HepG2 (cell line): ENCODE measurements around the gene CD6. TPM values are rescaled to one million over a fixed set of nuclear protein-coding genes. Genes with fewer than 3 reads are reported as not detected.

Experiments used
- ATAC-seq: fragments of 200-7000 bp; cut with Tn5 transposase; 3 replicates; pipeline ENCODE4 v1.9.1; 2020; ENCODE audit warnings: mild to moderate bottlenecking, moderate library complexity
- BruUV-seq: library from RNA; stranded (reverse); fragments of 400-500 nt; replicated peaks from 2 replicates; lab custom pipeline; 2021; lab: Mats Ljungman, UMichigan
- CTCF ChIA-PET: fragments of 300-600 bp; formaldehyde crosslinking; extraction: SDS; loops from one replicate; lab custom pipeline; 2021; ENCODE audit warnings: low total read pairs, inconsistent platforms, low intra/inter-chr PET ratio; lab: Yijun Ruan, JAX
- POLR2A ChIA-PET: fragments of 350-600 bp; sonication (Branson Sonifier 250); formaldehyde crosslinking; loops from one replicate; lab custom pipeline; 2020; ENCODE audit warnings: antibody characterized with exemption, inconsistent platforms; lab: Yijun Ruan, JAX
- DNase-seq: peaks from one replicate; pipeline ENCODE4 v3.0.0-alpha.2; 2015; ENCODE audit warnings: low spot score
- FAIRE-seq: peaks from 3 replicates; lab custom pipeline; 2011; peaks lifted over from hg19 to GRCh38; lab: Jason Lieb, UNC
- H2AFZ ChIP-seq: one replicate; pipeline ENCODE4 v1.6.1; 2011; ENCODE audit warnings: low read length, inconsistent platforms
- H3K27ac ChIP-seq: fragments of 300-600 bp; 3 replicates; pipeline ENCODE4 v1.8.0; 2011; ENCODE audit warnings: mixed run types, mild to moderate bottlenecking, mixed read lengths, low read length, inconsistent platforms; ENCODE audit not compliant: insufficient read depth; ENCODE audit errors: extremely low read length
- H3K27me3 ChIP-seq, 2 experiments: fragments of 200-600 bp in 1 of 2; 2 replicates in 1 of 2; 3 replicates in 1 of 2; pipeline versions ENCODE4 v1.6.0 to v1.8.0; 2011; ENCODE audit warnings: low read length in 2 of 2, mild to moderate bottlenecking in 2 of 2, moderate library complexity in 2 of 2, inconsistent platforms in 1 of 2; ENCODE audit not compliant: insufficient read depth in 2 of 2, control insufficient read depth in 1 of 2
- H3K36me3 ChIP-seq, 2 experiments: fragments of 200-600 bp in 1 of 2; replicated peaks in 1 of 2; 2 replicates in 1 of 2; 3 replicates in 1 of 2; pipeline versions ENCODE4 v1.5.1 to v1.8.0; 2011; ENCODE audit warnings: low read length in 2 of 2, inconsistent platforms in 1 of 2; ENCODE audit not compliant: insufficient read depth in 2 of 2, control insufficient read depth in 1 of 2
- H3K4me1 ChIP-seq: 2 replicates; pipeline ENCODE4 v1.5.1; 2012; ENCODE audit warnings: low read length, inconsistent platforms; ENCODE audit not compliant: insufficient read depth
- H3K4me2 ChIP-seq: 2 replicates; pipeline ENCODE4 v1.6.0; 2011; ENCODE audit warnings: low read depth, low read length, inconsistent platforms
- H3K4me3 ChIP-seq, 3 experiments: fragments of 200-600 bp in 1 of 3; sonication (generic), shearing (Covaris generic) in 1 of 3; replicated peaks in 1 of 3; 2 replicates each; pipeline ENCODE4 v1.5.1; 2011 to 2016; ENCODE audit warnings: low read length in 3 of 3, inconsistent platforms in 2 of 3, low read depth in 2 of 3, mild to moderate bottlenecking in 2 of 3, control low read depth in 1 of 3, mixed read lengths in 1 of 3; ENCODE audit not compliant: insufficient read depth in 1 of 3
- H3K79me2 ChIP-seq: one replicate; pipeline ENCODE4 v1.6.1; 2011; ENCODE audit warnings: low read length, inconsistent platforms; ENCODE audit not compliant: insufficient read depth
- H3K9ac ChIP-seq: 2 replicates; pipeline ENCODE4 v1.6.0; 2011; ENCODE audit warnings: mild to moderate bottlenecking, low read depth, low read length, inconsistent platforms; ENCODE audit not compliant: insufficient read depth
- H3K9me3 ChIP-seq: 2 replicates; pipeline ENCODE4 v1.5.1; 2012; ENCODE audit warnings: mild to moderate bottlenecking, low read length
- H4K20me1 ChIP-seq: 2 replicates; pipeline ENCODE4 v1.6.0; 2011; ENCODE audit warnings: inconsistent platforms, mild to moderate bottlenecking, low read length, moderate library complexity; ENCODE audit not compliant: insufficient read depth
- TSC22D2 ChIP-seq: sonication (generic); formaldehyde crosslinking; IDR thresholded peaks from 2 replicates; pipeline ENCODE4 v1.5.1; 2020; ENCODE audit warnings: missing genetic modification reagents, mild to moderate bottlenecking, borderline replicate concordance
- ZNF318 ChIP-seq: sonication (generic); formaldehyde crosslinking; IDR thresholded peaks from 2 replicates; pipeline ENCODE4 v1.4.0; 2020; ENCODE audit warnings: mild to moderate bottlenecking, missing genetic modification reagents
- ZNF740 ChIP-seq: sonication (generic); formaldehyde crosslinking; IDR thresholded peaks from 2 replicates; pipeline ENCODE4 v1.4.0; 2020; ENCODE audit warnings: missing genetic modification reagents
- WGBS: methylation state at CpG from one replicate; pipeline ENCODE4 v1.1.6; 2017; ENCODE audit warnings: low lambda C conversion rate; 5-methylcytosine and 5-hydroxymethylcytosine counted together
- in situ Hi-C: cut with HindIII; loops from 2 replicates; pipeline ENCODE4 v1.10.0; 2017; ENCODE audit warnings: low pct_unique_long_range_greater_than_20kb; ENCODE audit not compliant: extremely low pct_ligation_motif_present
- intact Hi-C: fragments of 100-400 bp; cut with micrococcal nuclease; formaldehyde crosslinking; loops from one replicate; pipeline ENCODE4 v1.10.0; 2022; ENCODE audit not compliant: unreplicated experiment
- polyA plus RNA-seq, 8 experiments: library from polyadenylated mRNA; depleted of rRNA in 3 of 8; stranded (reverse) in 7 of 8; unstranded in 1 of 8; fragments of >200 nt; fragmentation: Illumina TruSeq in 4 of 8; extraction: Trizol in 4 of 8; gene quantifications; 2 replicates each; pipeline versions ENCODE4 v1.2.1 to v1.2.3, GENCODE V29; 2011 to 2016; ENCODE audit warnings: low read depth in 4 of 8, missing spikeins in 1 of 8, mixed read lengths in 1 of 8; ENCODE audit not compliant: insufficient read depth in 1 of 8
- total RNA-seq, 5 experiments: library from RNA; depleted of rRNA; stranded (reverse); fragments of >200 nt; fragmentation: Illumina TruSeq; extraction: Trizol; gene quantifications; 2 replicates each; pipeline ENCODE4 v1.2.3, GENCODE V29; 2016; ENCODE audit warnings: low read depth in 1 of 5

CD6 gene
- total and polyA plus RNA-seq, 2 of the 13 experiments (the other 11 are each of a cell fraction or from before 2014, with no cell fraction given): not detected

- in situ Hi-C loops: no loop called here
- ATAC-seq (no peak), FAIRE-seq (no peak), DNase-seq (no peak)
- H3K9me3 ChIP-seq: no peaks in the 10 kb centered on the region
- intact Hi-C loops: no loop called here
- TF ChIP-seq TSC22D2 (no peak), ZNF740 (CRISPR knock-in tag) (no peak), ZNF318 (CRISPR knock-in tag) (no peak)
- CTCF ChIA-PET: no interaction called here
- H2AFZ ChIP-seq: no peak overlapping the region
- H3K4me1 ChIP-seq: no peaks in the 10 kb centered on the region
- no peak overlapping the region for H3K27ac ChIP-seq
- no peak overlapping the region for H3K4me2 ChIP-seq
- H4K20me1 ChIP-seq: no peaks in the 10 kb centered on the region
- H3K9ac ChIP-seq: no peak overlapping the region
- WGBS: 70% methylated on average over 4 of the region's 7 CpGs
- peaks cover 0 to 2% of the 10 kb centered on the region in 2 experiments; a peak in 2 of 5 replicates for H3K27me3 ChIP-seq
- H3K36me3 ChIP-seq: no peaks in the 10 kb centered on the region
- no peaks in the 10 kb centered on the region for H3K79me2 ChIP-seq
- no TSS peak for BruUV-seq
- POLR2A ChIA-PET: interaction anchor here (1.1 kb wide), 1 partner anchor 9 kb away, joined by 3 read pairs; no protein-coding TSS in a partner anchor
- no peak overlapping the region for H3K4me3 ChIP-seq
These were observed 32.2 kb upstream of the CD6 start for GRCh38 chr11:60939301-60939700.
